M059J (cell line): Measurements from ENCODE around the gene GHRHR. TPM values are rescaled to one million over a fixed set of nuclear protein-coding genes. Genes with fewer than 3 reads are reported as not detected.

Source experiments
- DNase-seq: peaks from one replicate; pipeline ENCODE4 v3.0.0-alpha.2; 2012; ENCODE audit warnings: low read depth
- total RNA-seq: library from RNA; depleted of rRNA; stranded (reverse); fragments of >200 nt; shearing (Covaris generic); gene quantifications from 2 replicates; pipeline ENCODE4 v1.2.3, GENCODE V29; 2014

GHRHR gene
- total RNA-seq, 1 experiment from 2014 or later: not detected

DNA sequence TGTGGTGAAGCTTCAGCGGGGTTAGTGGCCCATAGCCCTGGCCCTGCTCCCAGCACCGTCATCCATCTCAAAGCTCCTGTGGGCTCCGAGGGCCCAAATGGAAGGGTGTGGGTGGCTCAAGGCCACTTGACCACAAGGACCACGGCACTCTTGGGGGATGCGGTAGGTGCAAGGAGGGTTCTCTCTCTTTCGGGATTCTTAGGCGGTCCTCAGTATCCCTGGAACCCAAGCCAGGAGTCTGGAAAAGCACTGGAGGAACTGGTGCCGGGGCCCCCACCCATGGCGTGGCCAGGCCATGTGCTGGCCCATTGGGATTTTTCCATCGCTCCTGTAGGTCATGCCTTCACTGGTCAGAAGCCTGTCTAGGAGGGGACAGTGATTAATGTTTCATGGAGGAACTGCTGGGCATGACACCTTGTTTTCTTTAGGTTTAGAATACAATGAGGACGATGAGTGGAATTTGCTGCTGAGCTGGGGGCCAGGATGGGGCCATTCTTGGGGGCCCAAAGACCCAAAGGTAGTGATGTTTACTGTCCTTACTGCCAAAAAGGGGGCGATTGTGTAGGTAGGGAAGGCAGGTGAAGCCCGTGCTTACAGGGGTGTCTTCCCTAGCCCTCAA, 35.4 kb upstream of the GHRHR start:
- DNase-seq: no peak

DNA sequence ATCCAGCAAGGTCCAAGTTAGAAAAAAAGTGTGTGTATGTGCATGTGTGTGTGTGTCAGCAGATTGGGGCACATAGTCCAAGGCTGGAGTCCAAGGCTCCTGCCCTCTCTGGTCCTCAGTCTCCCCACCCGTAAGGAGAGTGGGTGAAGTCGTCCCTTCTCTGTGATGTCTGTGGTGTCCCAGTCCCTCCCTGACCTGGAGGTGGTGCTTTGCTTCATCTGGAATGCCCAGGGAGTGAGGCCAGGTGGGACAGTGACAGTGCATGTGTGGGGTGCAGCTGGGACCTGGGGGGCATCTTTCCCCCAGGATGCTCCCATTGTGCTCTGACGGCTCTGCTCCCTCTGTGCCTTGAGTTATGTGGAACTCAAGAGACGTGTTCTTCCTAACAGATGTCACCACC, 34.1 kb upstream of the GHRHR start:
- no peak for DNase-seq

DNA sequence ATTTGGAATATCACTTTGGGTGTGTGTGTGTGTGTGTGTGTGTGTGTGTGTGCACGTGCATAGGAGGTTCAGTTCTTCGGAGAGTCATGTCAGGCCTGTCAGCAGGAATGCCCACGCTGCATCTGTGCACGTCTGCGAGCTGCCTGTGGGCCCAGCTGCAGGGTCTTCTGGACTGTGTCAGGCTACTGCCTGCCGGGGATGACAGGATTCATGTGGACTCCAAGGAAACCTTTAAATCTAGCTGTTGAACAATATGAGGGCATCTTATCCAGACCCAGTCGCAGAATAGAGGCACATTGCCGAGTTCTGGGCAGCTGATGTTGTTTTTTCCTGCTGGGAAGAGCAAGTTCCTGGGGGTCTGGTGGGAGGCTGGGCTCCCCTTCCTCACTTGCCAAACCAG, 33.1 kb upstream of the GHRHR start:
- DNase-seq: no peak

DNA sequence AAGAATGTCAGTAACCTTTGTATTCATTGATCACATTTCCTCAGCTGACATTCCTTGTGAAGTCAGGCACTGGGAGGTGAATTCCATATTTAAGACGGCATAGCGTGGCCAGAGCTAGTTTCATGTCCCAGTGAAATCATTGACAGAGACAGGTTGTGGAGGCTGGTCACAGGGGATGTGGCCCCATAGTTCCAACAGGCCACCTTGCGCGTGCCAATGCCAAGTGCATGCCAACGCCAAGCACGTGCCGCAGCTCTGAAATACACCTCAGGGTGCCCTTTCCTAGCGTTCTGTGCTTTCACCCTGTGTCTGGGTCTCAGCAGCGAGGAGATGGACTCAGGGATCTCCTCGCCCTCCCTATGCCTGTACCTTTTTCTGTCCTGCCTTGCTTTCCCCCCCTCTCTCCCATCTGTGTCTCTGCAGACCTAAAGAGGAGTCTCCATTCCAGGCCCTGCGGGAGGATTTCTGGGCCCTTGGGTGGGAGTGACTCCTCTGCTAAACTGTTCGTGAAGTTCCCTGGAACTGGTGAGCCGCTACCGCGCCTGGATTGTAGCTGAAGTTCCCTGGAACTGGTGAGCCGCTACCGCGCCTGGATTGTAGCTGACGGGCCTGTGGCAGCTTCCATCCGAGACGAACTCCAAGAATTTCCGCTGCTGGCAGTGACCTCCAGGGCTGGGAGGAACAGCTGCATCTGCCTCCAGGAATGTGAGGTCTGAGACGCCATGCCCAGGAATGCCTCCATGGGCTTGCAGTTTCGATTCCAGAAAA, 32.4 kb upstream of the GHRHR start:
- DNase-seq: no peak

DNA sequence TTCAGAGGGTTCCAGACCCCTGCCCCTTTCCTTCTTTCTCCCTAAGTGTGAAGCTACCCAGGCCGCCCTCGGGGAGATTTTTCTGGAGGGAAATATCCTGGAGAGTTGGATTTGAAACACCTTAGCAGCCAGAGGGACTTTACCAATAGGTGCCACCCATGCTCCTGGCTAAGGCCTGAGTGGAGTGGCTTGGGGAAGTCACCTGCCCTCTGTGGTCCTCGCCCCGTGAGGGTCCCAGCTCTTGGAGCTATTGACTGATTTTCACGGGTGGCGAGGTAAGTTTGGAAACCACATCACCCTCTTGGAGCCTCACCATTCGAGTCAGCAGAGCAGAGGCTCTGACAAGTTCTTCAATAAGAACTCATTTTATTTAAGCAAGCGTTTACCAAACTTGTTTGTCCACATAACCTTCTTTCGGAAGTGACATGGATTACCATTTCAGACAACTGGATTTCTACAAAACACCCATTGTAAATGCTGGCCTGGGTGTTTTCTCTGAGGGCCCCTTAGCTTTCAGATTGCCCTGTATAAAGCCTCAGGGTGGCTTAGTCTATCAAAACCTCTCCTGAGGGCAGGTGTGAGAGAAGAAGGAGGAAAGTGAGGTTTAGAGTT, 31.7 kb upstream of the GHRHR start:
- no peak for DNase-seq

- DNase-seq: no peak
Observed at GRCh38 chr7:30932562-30932961, 31.2 kb upstream of the GHRHR start.

- DNase-seq: no peak
Observed at GRCh38 chr7:30933124-30933974, 30.4 kb upstream of the GHRHR start.

DNA sequence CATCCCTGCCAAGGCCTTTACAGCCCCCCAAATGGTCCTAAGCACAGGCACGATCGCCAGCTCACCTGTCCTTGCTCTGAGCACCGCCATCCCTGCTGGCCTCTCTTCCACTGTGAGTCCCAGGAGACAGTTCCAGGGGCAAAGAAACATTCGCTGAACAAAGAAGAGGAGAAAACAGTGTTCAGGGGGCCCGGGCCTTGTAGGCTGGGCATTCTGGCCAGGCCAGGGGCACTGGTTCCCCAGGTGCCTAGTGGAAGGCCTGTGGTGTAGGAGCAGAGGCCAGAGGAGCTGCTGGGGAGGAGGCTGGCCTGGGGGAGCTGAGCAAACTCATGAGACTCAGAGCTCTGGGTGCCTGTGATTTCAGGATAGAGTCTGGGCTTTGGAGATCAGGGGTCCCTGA, 29.5 kb upstream of the GHRHR start:
- DNase-seq: no peak

GRCh38 chr7:30934732-30935568, 28.8 kb upstream of the GHRHR start:
- no peak for DNase-seq

DNA sequence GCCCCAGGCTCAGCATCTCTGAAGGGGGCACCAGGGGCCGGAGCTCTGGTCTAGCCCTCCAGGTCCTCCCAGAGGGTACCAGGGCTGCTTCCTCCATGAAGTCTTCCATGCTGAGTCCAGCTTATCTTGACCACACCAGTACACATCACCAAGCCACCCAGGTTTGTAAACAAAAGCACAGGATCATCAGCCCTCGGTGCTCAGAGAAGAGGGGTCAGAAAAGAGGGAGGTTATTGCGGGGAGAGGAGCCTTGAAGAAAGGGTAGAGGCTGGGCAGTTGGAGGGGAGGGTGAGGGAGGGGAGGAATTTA, 28.2 kb upstream of the GHRHR start:
- DNase-seq: no peak

DNA sequence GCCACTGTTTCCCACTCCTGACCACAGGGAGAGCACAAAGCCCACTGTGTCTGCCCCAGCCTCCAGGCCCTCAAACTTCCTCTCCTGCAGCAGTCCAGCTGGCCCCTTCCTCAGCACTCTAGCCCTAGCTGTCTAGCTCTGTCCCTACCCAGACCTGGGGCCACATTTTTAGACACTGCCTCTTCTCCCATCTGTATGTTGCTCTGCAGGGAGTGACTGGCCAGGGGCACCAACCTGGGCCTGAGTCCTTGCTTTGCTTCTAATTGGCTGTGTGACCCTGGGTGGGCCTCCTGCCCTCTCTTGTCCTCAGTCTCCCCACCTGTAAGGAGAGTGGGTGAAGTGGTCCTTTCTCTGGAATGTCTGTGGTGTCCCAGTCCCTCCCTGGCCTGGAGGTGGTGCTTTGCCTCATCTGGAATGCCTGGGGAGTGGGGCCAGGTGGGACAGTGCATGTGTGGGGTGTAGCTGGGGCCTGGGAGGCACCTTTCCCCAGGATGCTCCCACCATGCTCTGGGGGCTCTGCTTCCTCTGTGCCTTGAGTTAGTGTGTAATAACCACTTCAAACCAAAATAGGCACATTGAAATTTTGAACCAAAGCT, 27.0 kb upstream of the GHRHR start:
- no peak for DNase-seq

DNA sequence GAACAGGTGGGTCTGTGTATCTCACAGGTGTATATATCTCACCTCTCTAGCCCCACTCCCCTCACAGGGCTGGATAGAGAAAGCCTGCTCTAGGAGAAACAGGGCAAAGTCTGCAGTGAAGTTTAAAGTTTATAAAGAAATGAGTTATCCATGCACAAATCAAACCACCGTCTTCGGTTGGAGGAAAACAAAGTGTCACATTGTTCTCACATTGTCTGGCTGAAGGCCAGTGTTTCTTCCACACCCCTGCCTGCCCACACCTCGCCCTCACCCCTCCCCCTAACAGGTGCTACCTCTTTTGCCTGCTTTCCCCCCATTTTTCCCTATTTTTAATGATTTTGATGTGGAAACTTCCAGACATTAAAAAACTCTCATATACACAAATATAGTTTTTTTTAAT, 26.3 kb upstream of the GHRHR start:
- no peak for DNase-seq

- peak; percentile 69 for DNase-seq
Observed at GRCh38 chr7:30938435-30939316, 25.1 kb upstream of the GHRHR start.

DNA sequence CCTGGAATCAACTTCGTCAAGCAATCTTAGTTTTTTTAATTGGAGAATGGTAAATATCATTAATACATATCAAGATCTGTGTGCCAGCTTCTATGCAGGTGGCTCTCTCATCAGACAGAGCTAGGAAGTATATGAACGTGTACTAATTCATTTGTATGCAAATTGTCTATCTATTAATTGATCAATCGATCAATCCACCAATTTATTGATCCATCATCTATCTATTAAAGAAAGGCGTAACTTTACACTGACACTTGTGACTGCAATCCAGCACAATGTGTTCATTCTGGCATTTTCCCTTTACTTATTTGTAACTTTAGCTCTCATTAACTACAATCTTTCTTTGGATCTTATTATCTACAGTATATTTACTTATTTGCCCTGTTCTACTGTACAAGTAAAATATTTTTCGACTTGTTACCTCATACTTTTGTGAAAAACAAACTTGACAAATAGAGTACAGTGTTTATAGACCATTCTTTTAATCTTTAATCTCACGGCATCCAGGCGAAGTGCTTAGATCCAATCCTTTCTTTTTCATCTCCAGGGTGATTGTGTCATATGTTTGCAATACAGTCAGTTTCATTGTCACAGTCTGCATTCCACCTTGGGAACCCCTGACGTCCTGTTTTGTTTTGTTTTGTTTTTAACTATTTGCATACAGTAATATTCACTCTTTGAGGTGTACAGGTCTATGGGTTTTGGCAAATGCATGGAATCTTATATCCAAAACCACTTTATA, 22.0 kb upstream of the GHRHR start:
- no peak for DNase-seq

- no peak for DNase-seq
Observed at GRCh38 chr7:30950197-30950596, 13.6 kb upstream of the GHRHR start.

DNA sequence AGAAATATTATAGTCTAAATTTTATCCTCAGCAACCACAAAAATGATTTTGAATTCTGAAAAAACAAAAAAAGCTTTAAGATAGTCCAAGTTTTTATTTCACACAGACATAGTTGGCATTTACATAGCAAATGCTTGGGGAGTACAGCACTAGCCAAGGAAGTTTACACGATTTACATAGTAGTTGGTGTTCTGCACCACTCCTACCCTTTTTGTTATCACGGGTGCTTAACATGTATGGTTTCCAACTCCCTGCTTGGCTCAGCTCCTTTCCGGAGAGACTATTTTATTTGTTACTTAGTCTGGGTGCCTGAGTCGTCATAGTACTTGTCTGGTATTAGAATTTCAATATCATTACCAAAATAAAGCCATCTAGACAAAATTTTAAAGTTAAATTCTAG, 8.8 kb upstream of the GHRHR start:
- no peak for DNase-seq

GRCh38 chr7:30956704-30957103, 7.0 kb upstream of the GHRHR start:
- DNase-seq: no peak

GRCh38 chr7:30965372-30965771, 1.6 kb downstream of the GHRHR start:
- peak; percentile 22 for DNase-seq

- no peak for DNase-seq
Observed at GRCh38 chr7:30965883-30966282, 2.1 kb downstream of the GHRHR start.
